ENCODE data around the gene SERF2. TPM values are rescaled to one million over a fixed set of nuclear protein-coding genes. Genes with fewer than 3 reads are reported as not detected.

SERF2 gene
- total and polyA plus RNA-seq, 2 of the 8 experiments (the other 6 are each of a cell fraction or from before 2014, with no cell fraction given), result 655 to 999 TPM

DNA sequence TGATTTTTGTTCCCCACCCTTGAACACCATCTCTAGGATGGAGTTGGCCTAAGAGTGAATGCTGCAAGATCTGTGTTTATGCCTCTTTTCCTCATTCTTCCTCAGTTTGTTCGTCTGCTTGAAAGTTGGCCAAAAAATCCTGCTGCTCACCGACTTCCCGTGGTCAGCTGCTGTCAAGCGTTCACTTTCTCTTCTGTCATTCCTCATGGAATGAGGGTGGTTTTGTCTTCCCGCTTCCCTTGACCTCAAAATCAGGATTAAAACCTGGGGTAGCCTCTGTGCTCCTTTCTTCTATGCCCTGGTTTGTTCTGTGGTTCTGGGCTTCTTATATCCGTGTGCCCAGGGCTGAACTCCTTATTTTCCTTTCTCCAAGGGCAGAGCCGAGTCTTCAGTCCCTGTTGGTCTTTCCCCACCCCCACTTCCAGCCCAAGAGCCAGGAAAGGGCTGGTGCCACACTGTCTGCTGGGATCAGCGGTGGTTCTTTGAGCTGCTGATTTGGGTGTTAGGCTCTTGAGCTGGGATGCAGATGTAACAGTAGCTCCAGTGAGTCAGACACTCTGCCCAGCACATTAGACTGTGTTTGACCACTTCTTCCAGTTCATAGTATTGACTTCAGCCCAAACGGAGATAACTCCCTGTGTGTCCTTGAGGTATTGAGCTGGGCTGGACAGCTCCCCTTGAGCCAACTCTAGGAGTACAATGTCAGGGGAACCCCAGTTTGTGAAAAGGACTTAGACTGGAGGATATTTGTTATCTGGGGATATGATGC is 2.3 kb downstream of the SERF2 start:
- no peak overlapping the region for H4K5ac ChIP-seq (ENCODE audit: insufficient read length, low read depth, low read length)
- peaks cover 19 to 28% (median 24%) of the 10 kb centered on the region in 4 experiments; a peak in 6 of 7 replicates for H3K4me1 ChIP-seq (replicated peaks in 1 of 4; ENCODE audit: control insufficient read depth in 3 of 4, insufficient read depth in 4 of 4, low read length in 3 of 4)
- H3K9me3 ChIP-seq (ENCODE audit: insufficient read depth in 2 of 2, low read depth in 1 of 2, low read length in 1 of 2), result no peaks in the 10 kb centered on the region
- no peak overlapping the region for H2AFZ ChIP-seq (ENCODE audit: low read length)
- H2BK20ac ChIP-seq (ENCODE audit: low read length), result no peak overlapping the region
- H3K14ac ChIP-seq (ENCODE audit: insufficient read length), result no peak overlapping the region
- no peak overlapping the region for H4K8ac ChIP-seq (ENCODE audit: extremely low read depth, insufficient read depth, low read length)
- H3K56ac ChIP-seq (replicated peaks; ENCODE audit: insufficient read length, low read depth, low read length), result no peak overlapping the region
- 0 out of 2 replicates have a peak overlapping the region, but pooled peaks have one; percentile 24 for H3K18ac ChIP-seq (ENCODE audit: extremely low read depth, low read length)
- H3K23me2 ChIP-seq (ENCODE audit: low read depth, low read length), result peaks cover 4% of the 10 kb centered on the region
- H3K27me3 ChIP-seq (replicated peaks in 1 of 4; ENCODE audit: control insufficient read depth in 3 of 4, extremely low read depth in 1 of 4, insufficient read depth in 3 of 4, low read length in 3 of 4), result no peaks in the 10 kb centered on the region
- WGBS, 2 experiments (ENCODE audit: extremely low coverage in 1 of 2, insufficient coverage in 1 of 2, insufficient read length in 1 of 2, insufficient replicate concordance in 2 of 2, low coverage in 1 of 2, low lambda C conversion rate in 2 of 2, missing lambda C conversion rate in 1 of 2), result 94% methylated on average over 9 of the region's 9 CpGs; no CpG with 5 or more reads in 1 of the 2 experiments
- peak overlapping the region; percentile 30 to 98; a peak in 1 of 4 replicates for H3K4me2 ChIP-seq (ENCODE audit: insufficient read depth in 1 of 2, low read depth in 2 of 2, low read length in 2 of 2)
- H3K4me3 ChIP-seq (ENCODE audit: extremely low read depth in 1 of 4, insufficient read depth in 2 of 4, low read depth in 3 of 4, low read length in 4 of 4), result peak overlapping the region in 1 of 4 experiments; percentile 31; a peak in 1 of 8 replicates
- H2BK5ac ChIP-seq (ENCODE audit: low read depth, low read length), result no peak overlapping the region; the same call in 1 of the 2 replicates
- CTCF ChIA-PET (ENCODE audit: partially characterized antibody), result interaction anchor here (1.2 to 1.4 kb wide), 3 partner anchors 18 to 280 kb away, joined by 3 to 4 read pairs (median 3); partner anchors contain the start of gene ELL3
- H2AK5ac ChIP-seq (ENCODE audit: low read depth, low read length), result no peak overlapping the region
- no peak overlapping the region for H3K9ac ChIP-seq (replicated peaks in 1 of 4; ENCODE audit: extremely low read depth in 1 of 4, low read depth in 3 of 4, low read length in 3 of 4)
- FAIRE-seq, result no peak
- no peak overlapping the region for H2BK12ac ChIP-seq (ENCODE audit: low read depth, low read length)
- peaks cover 19% of the 10 kb centered on the region for H3K79me1 ChIP-seq (ENCODE audit: low read depth, low read length)
- no peak overlapping the region for H3K23ac ChIP-seq (ENCODE audit: insufficient read length)
- peaks cover 12 to 48% (median 22%) of the 10 kb centered on the region in 4 experiments for H3K36me3 ChIP-seq (ENCODE audit: control insufficient read depth in 2 of 4, insufficient read depth in 4 of 4, low read length in 3 of 4)
- no peak for DNase-seq (ENCODE audit: low read depth in 1 of 2, low spot score in 2 of 2)
- no peak overlapping the region for H2BK15ac ChIP-seq (ENCODE audit: low read length)
- H4K20me1 ChIP-seq (replicated peaks in 1 of 2; ENCODE audit: control insufficient read depth in 1 of 2, insufficient read depth in 2 of 2, low read length in 2 of 2), result peaks cover 4 to 17% of the 10 kb centered on the region in 2 experiments
- no peak overlapping the region for H4K91ac ChIP-seq (replicated peaks; ENCODE audit: insufficient read length, low read length)
- peaks cover 0 to 26% of the 10 kb centered on the region in 2 experiments; a peak in 2 of 4 replicates for H3K79me2 ChIP-seq (ENCODE audit: control insufficient read depth in 1 of 2, insufficient read depth in 2 of 2, low read length in 2 of 2)
- 0 out of 2 replicates have a peak overlapping the region, but pooled peaks have one; percentile 54 for H3K27ac ChIP-seq (ENCODE audit: low read depth, low read length)
- no peak overlapping the region for H2BK120ac ChIP-seq (replicated peaks; ENCODE audit: low read depth, low read length)
- H3K4ac ChIP-seq (replicated peaks; ENCODE audit: insufficient read length, low read depth, low read length), result no peak overlapping the region
- POLR2A ChIA-PET (ENCODE audit: partially characterized antibody), result interaction anchor here (1.5 to 8.9 kb wide), 10 partner anchors 9 to 49 kb away, joined by 3 to 71 read pairs (median 8); partner anchors contain the start of genes ELL3, MFAP1 and PDIA3
- no peak for TF ChIP-seq NANOG (IDR thresholded peaks at IDR 0.05; ENCODE audit: insufficient read depth, low read depth, low read length, poor library complexity, severe bottlenecking)
- no peak for TF ChIP-seq NRF1 (IDR thresholded peaks at IDR 0.05; ENCODE audit: low read depth, low read length)
- peak; percentile 37 for TF ChIP-seq TAF7 (optimal IDR thresholded peaks at IDR 0.05; ENCODE audit: borderline replicate concordance, low read depth, low read length)
- no peak for TF ChIP-seq SRF (IDR thresholded peaks at IDR 0.05; ENCODE audit: low read depth, low read length)
- no peak for TF ChIP-seq RBBP5 (IDR thresholded peaks at IDR 0.05; ENCODE audit: borderline replicate concordance, low read depth, low read length)
- TF ChIP-seq EP300 (IDR thresholded peaks at IDR 0.05; ENCODE audit: borderline replicate concordance in 1 of 2, low read depth in 2 of 2, low read length in 2 of 2), result no peak
- no peak for TF ChIP-seq HDAC2 (IDR thresholded peaks at IDR 0.05; ENCODE audit: borderline replicate concordance in 1 of 2, low read depth in 2 of 2, low read length in 2 of 2)
- no peak for TF ChIP-seq EZH2 (IDR thresholded peaks at IDR 0.05; ENCODE audit: low read depth, low read length, severe bottlenecking)
- TF ChIP-seq PHF8 (conservative IDR thresholded peaks at IDR 0.05; ENCODE audit: low read depth, low read length), result no peak
- no peak for TF ChIP-seq CHD1 (IDR thresholded peaks at IDR 0.05; ENCODE audit: low read depth, low read length)
